CD14-positive monocyte (primary cell): ENCODE results near the gene FOXP1. TPM values are rescaled to one million over a fixed set of nuclear protein-coding genes. Genes with fewer than 3 reads are reported as not detected.
A peak's percentile ranks its signal among the peaks of the same experiment; 100 is the strongest.

ENCODE experiments used
- DNase-seq, 3 donors: peaks; one replicate each; pipeline ENCODE4 v3.0.0-alpha.2; 2011 to 2022
- H2AFZ ChIP-seq: 2 replicates; pipeline ENCODE4 v1.6.0; 2012; ENCODE audit warnings: mild to moderate bottlenecking, low read depth, low read length, inconsistent platforms; ENCODE audit not compliant: insufficient read depth, poor library complexity, severe bottlenecking
- H3K27ac ChIP-seq, 2 donors: 1 replicate in 1 of 2; 2 replicates in 1 of 2; pipeline ENCODE4 v1.5.1; 2012 to 2013; ENCODE audit warnings: low read length in 2 of 2, control low read depth in 1 of 2, inconsistent platforms in 1 of 2, low read depth in 1 of 2, mild to moderate bottlenecking in 1 of 2
- H3K27me3 ChIP-seq, 2 donors: one replicate each; pipeline versions ENCODE4 v1.6.0 to v1.6.1; 2011 to 2013; ENCODE audit warnings: low read length in 2 of 2; ENCODE audit not compliant: control insufficient read depth in 2 of 2, insufficient read depth in 2 of 2
- H3K36me3 ChIP-seq, 2 donors: replicated peaks in 1 of 2; 1 replicate in 1 of 2; 2 replicates in 1 of 2; pipeline versions ENCODE4 v1.5.1 to v1.6.1; 2012 to 2013; ENCODE audit warnings: low read length in 2 of 2, control low read depth in 1 of 2, inconsistent platforms in 1 of 2, mild to moderate bottlenecking in 1 of 2; ENCODE audit not compliant: insufficient read depth in 2 of 2, control insufficient read depth in 1 of 2
- H3K4me1 ChIP-seq, 2 donors: 1 replicate in 1 of 2; 2 replicates in 1 of 2; pipeline versions ENCODE4 v1.5.1 to v1.6.1; 2012 to 2013; ENCODE audit warnings: low read length in 2 of 2, control low read depth in 1 of 2, inconsistent platforms in 1 of 2, mild to moderate bottlenecking in 1 of 2, moderate library complexity in 1 of 2; ENCODE audit not compliant: insufficient read depth in 2 of 2, control insufficient read depth in 1 of 2
- H3K4me2 ChIP-seq: replicated peaks from 2 replicates; pipeline ENCODE3; 2012; ENCODE audit warnings: low read length, moderate library complexity, mild to moderate bottlenecking; ENCODE audit not compliant: poor library complexity, severe bottlenecking; ENCODE audit errors: extremely low read depth
- H3K4me3 ChIP-seq, 3 experiments: fragments of 200-600 bp in 1 of 3; sonication (generic) in 1 of 3; replicated peaks in 1 of 3; 1 replicate in 2 of 3; 2 replicates in 1 of 3; pipeline ENCODE4 v1.5.1; 2011 to 2013; ENCODE audit warnings: low read length in 3 of 3, mild to moderate bottlenecking in 3 of 3, control low read depth in 2 of 3, low read depth in 2 of 3, inconsistent platforms in 1 of 3, moderate library complexity in 1 of 3
- H3K79me2 ChIP-seq: 2 replicates; pipeline ENCODE4 v1.6.0; 2012; ENCODE audit warnings: mild to moderate bottlenecking, control low read depth, inconsistent platforms, low read length, moderate library complexity; ENCODE audit not compliant: insufficient read depth
- H3K9ac ChIP-seq: 2 replicates; pipeline ENCODE4 v1.6.0; 2017; ENCODE audit warnings: low read length, mild to moderate bottlenecking; ENCODE audit not compliant: insufficient read depth, poor library complexity, severe bottlenecking
- H3K9me3 ChIP-seq, 2 donors: replicated peaks in 1 of 2; 1 replicate in 1 of 2; 2 replicates in 1 of 2; pipeline versions ENCODE4 v1.5.1 to v1.6.1; 2012 to 2013; ENCODE audit warnings: low read length in 2 of 2, control low read depth in 1 of 2; ENCODE audit not compliant: control insufficient read depth in 1 of 2, insufficient read depth in 1 of 2
- H4K20me1 ChIP-seq: 2 replicates; pipeline ENCODE4 v1.6.0; 2012; ENCODE audit warnings: mild to moderate bottlenecking, low read length, control low read depth, moderate library complexity; ENCODE audit not compliant: insufficient read depth
- H3K27ac Mint-ChIP-seq, 7 donors: one replicate each; pipeline ENCODE4 v1.8.0; 2020; ENCODE audit warnings: mild to moderate bottlenecking in 7 of 7, mixed read lengths in 7 of 7, moderate library complexity in 6 of 7, inconsistent platforms in 2 of 7
- H3K27me3 Mint-ChIP-seq, 3 donors: one replicate each; pipeline ENCODE4 v1.8.0; 2021 to 2022; ENCODE audit warnings: low read depth in 3 of 3, mild to moderate bottlenecking in 3 of 3, mixed read lengths in 3 of 3, moderate library complexity in 3 of 3, inconsistent platforms in 1 of 3
- H3K36me3 Mint-ChIP-seq, 2 donors: one replicate each; pipeline ENCODE4 v1.8.0; 2020; ENCODE audit warnings: mixed read lengths in 2 of 2, inconsistent platforms in 1 of 2, mild to moderate bottlenecking in 1 of 2
- H3K4me1 Mint-ChIP-seq: one replicate; pipeline ENCODE4 v1.8.0; 2020; ENCODE audit warnings: mild to moderate bottlenecking, mixed read lengths
- H3K4me3 Mint-ChIP-seq, 2 donors: one replicate each; pipeline ENCODE4 v1.8.0; 2020; ENCODE audit warnings: mild to moderate bottlenecking in 2 of 2, mixed read lengths in 2 of 2, moderate library complexity in 1 of 2
- H3K9me3 Mint-ChIP-seq, 7 donors: one replicate each; pipeline ENCODE4 v1.8.0; 2020 to 2022; ENCODE audit warnings: mixed read lengths in 7 of 7, mild to moderate bottlenecking in 6 of 7, moderate library complexity in 6 of 7, inconsistent platforms in 2 of 7
- CTCF ChIP-seq: fragments of 200-600 bp; IDR thresholded peaks from one replicate; pipeline ENCODE4 v1.8.0; 2022; ENCODE audit warnings: antibody characterized with exemption, mild to moderate bottlenecking
- WGBS: methylation state at CpG from one replicate; pipeline ENCODE4 v1.1.5; 2013; ENCODE audit warnings: missing lambda C conversion rate; ENCODE audit not compliant: insufficient coverage; 5-methylcytosine and 5-hydroxymethylcytosine counted together
- intact Hi-C, 2 donors: fragments of 100-400 bp; cut with micrococcal nuclease; formaldehyde crosslinking; loops; one replicate each; pipeline versions ENCODE4 v1.15.0 to v1.15.1; 2023
- polyA plus RNA-seq, 3 donors: library from polyadenylated mRNA; depleted of rRNA in 1 of 3; unstranded in 2 of 3; stranded (reverse) in 1 of 3; fragments of 300-500 nt in 2 of 3; fragments of >200 nt in 1 of 3; fragmentation: Illumina TruSeq in 2 of 3; gene quantifications; 1 replicate in 2 of 3; 2 replicates in 1 of 3; pipeline ENCODE4 v1.2.3, GENCODE V29; 2012 to 2021

FOXP1 gene
- polyA plus RNA-seq, 3 donors, result 25.7 to 42.6 (median 27.8) TPM

- Histone ChIP-seq H3K9ac (no peak overlapping the region), H3K4me2 (no peak overlapping the region), H3K4me3 (no peak overlapping the region), H3K36me3 (peaks cover 10 to 58% of the 10 kb centered on the region in 2 donors), H3K9me3 (no peaks in the 10 kb centered on the region), H3K27ac (no peak overlapping the region), H2AFZ (no peak overlapping the region), H4K20me1 (peaks cover 50% of the 10 kb centered on the region), H3K27me3 (no peaks in the 10 kb centered on the region), H3K79me2 (peaks cover 8% of the 10 kb centered on the region), H3K4me1 (peaks cover 7% of the 10 kb centered on the region in 2 donors)
- DNase-seq, result no peak
- H3K9me3 Mint-ChIP-seq, result peaks cover 0 to 2% (median 0%) of the 10 kb centered on the region in 7 donors
- whole genome bisulfite sequencing, result 96% methylated on average over 7 of the region's 9 CpGs
- no peak for TF ChIP-seq CTCF
- H3K36me3 Mint-ChIP-seq, result peaks cover 58 to 60% of the 10 kb centered on the region in 2 donors
- peaks cover 25% of the 10 kb centered on the region for H3K4me1 Mint-ChIP-seq
- intact Hi-C loops, result no loop called here
- H3K4me3 Mint-ChIP-seq, result no peak overlapping the region
- peaks cover 0 to 2% (median 0%) of the 10 kb centered on the region in 3 donors for H3K27me3 Mint-ChIP-seq
- H3K27ac Mint-ChIP-seq, result peak overlapping the region in 2 of 7 donors; percentile 18 to 45
Observed at GRCh38 chr3:71033681-71034220, 549.8 kb downstream of the FOXP1 start.

- Histone ChIP-seq H3K27me3 (no peaks in the 10 kb centered on the region), H2AFZ (no peak overlapping the region), H4K20me1 (peaks cover 43% of the 10 kb centered on the region), H3K79me2 (peaks cover 8% of the 10 kb centered on the region), H3K9ac (no peak overlapping the region), H3K4me2 (no peak overlapping the region), H3K4me3 (no peak overlapping the region), H3K4me1 (peaks cover 9 to 12% of the 10 kb centered on the region in 2 donors), H3K27ac (peak overlapping the region in 1 of 2 donors; percentile 36), H3K36me3 (peaks cover 6 to 41% of the 10 kb centered on the region in 2 donors), H3K9me3 (no peaks in the 10 kb centered on the region)
- Mint-ChIP-seq H3K4me1 (peaks cover 31% of the 10 kb centered on the region), H3K27ac (peak overlapping the region; percentile 16 to 88 (median 72)), H3K27me3 (peaks cover 0 to 2% (median 0%) of the 10 kb centered on the region in 3 donors), H3K9me3 (peaks cover 0 to 2% (median 0%) of the 10 kb centered on the region in 7 donors), H3K36me3 (peaks cover 42 to 43% of the 10 kb centered on the region in 2 donors), H3K4me3 (no peak overlapping the region)
- no peak for DNase-seq
- intact Hi-C loops, result no loop called here
- no peak for TF ChIP-seq CTCF
- 88% methylated on average over 3 of the region's 13 CpGs for WGBS
Observed at GRCh38 chr3:71031914-71032521, 551.5 kb downstream of the FOXP1 start.
